Fibroblast of skin of abdomen (primary cell): ENCODE results near the gene EN1. TPM values are rescaled to one million over a fixed set of nuclear protein-coding genes. Genes with fewer than 3 reads are reported as not detected.
A peak's percentile ranks its signal among the peaks of the same experiment; 100 is the strongest.

ENCODE experiments used
- DNase-seq: peaks from one replicate; pipeline ENCODE4 v3.0.0-alpha.2; 2013
- polyA plus RNA-seq, 2 experiments: library from polyadenylated mRNA; unstranded; fragments of 120-200 nt; gene quantifications; one replicate each; pipeline ENCODE4 v1.2.1, GENCODE V29; 2013; ENCODE audit not compliant: insufficient read length in 2 of 2

The EN1 gene
- polyA plus RNA-seq (2013, experiment 1 of 2; ENCODE audit: insufficient read length): 30.7 TPM
- polyA plus RNA-seq (2013, experiment 2 of 2; ENCODE audit: insufficient read length): 31.4 TPM

- peak; percentile 78 for DNase-seq
Measured at GRCh38 chr2:118846953-118847761, at the start of gene EN1. Gene EN1, minus strand, starts transcription at chr2:118847648. Its CDS starts 481 bp downstream, at chr2:118847167.

GRCh38 chr2:118893100-118893499 is 45.7 kb upstream of the EN1 start:
- DNase-seq: no peak

- DNase-seq: no peak
Measured at GRCh38 chr2:118889995-118890394, 42.5 kb upstream of the EN1 start.

- no peak for DNase-seq
Measured at GRCh38 chr2:118883792-118884191, 36.3 kb upstream of the EN1 start.

GRCh38 chr2:118882693-118883336 is 35.4 kb upstream of the EN1 start:
- peak; percentile 45 for DNase-seq

- peak; percentile 21 for DNase-seq
Measured at GRCh38 chr2:118881490-118882129, 34.2 kb upstream of the EN1 start.

GRCh38 chr2:118880501-118880900 is 33.1 kb upstream of the EN1 start:
- no peak for DNase-seq

GRCh38 chr2:118878531-118879149 is 31.2 kb upstream of the EN1 start:
- DNase-seq: no peak

- DNase-seq: no peak
Measured at GRCh38 chr2:118875318-118875717, 27.9 kb upstream of the EN1 start.

GRCh38 chr2:118874324-118874723 is 26.9 kb upstream of the EN1 start:
- no peak for DNase-seq

- peak; percentile 70 for DNase-seq
Measured at GRCh38 chr2:118865106-118865505, 17.7 kb upstream of the EN1 start.

- DNase-seq: no peak
Measured at GRCh38 chr2:118864207-118864606, 16.8 kb upstream of the EN1 start.

GRCh38 chr2:118861731-118862130 is 14.3 kb upstream of the EN1 start:
- DNase-seq: peak; percentile 91

GRCh38 chr2:118861242-118861641 is 13.8 kb upstream of the EN1 start:
- no peak for DNase-seq

- DNase-seq: no peak
Measured at GRCh38 chr2:118860506-118860905, 13.1 kb upstream of the EN1 start.

- DNase-seq: no peak
Measured at GRCh38 chr2:118859157-118859770, 11.8 kb upstream of the EN1 start.

- no peak for DNase-seq
Measured at GRCh38 chr2:118858485-118859156, 11.2 kb upstream of the EN1 start.

- DNase-seq: no peak
Measured at GRCh38 chr2:118857677-118858484, 10.4 kb upstream of the EN1 start.

GRCh38 chr2:118856978-118857676 is 9.7 kb upstream of the EN1 start:
- no peak for DNase-seq

- DNase-seq: no peak
Measured at GRCh38 chr2:118856330-118856977, 9.0 kb upstream of the EN1 start.
